Esophagus (tissue), 2 donors: Measurements from ENCODE around the gene MAT2A. TPM values are rescaled to one million over a fixed set of nuclear protein-coding genes. Genes with fewer than 3 reads are reported as not detected.
"Not testable (repeated sequence)": the region's sequence is repeated elsewhere in the genome, so short reads cannot be mapped to it uniquely, and the experiment has no call there.

Experiments
- H3K27ac ChIP-seq, 2 donors: one replicate each; pipeline ENCODE4 v1.5.1; 2013; ENCODE audit warnings: low read depth in 2 of 2, mild to moderate bottlenecking in 2 of 2, inconsistent platforms in 1 of 2, low read length in 1 of 2, moderate library complexity in 1 of 2
- H3K27me3 ChIP-seq, 2 donors: one replicate each; pipeline ENCODE4 v1.6.1; 2013; ENCODE audit warnings: low read length in 2 of 2, control low read depth in 1 of 2, mild to moderate bottlenecking in 1 of 2; ENCODE audit not compliant: insufficient read depth in 2 of 2, control insufficient read depth in 1 of 2
- H3K36me3 ChIP-seq, 2 donors: one replicate each; pipeline ENCODE4 v1.6.1; 2013; ENCODE audit warnings: low read length in 1 of 2; ENCODE audit not compliant: control insufficient read depth in 2 of 2, insufficient read depth in 2 of 2
- H3K4me1 ChIP-seq, 2 donors: one replicate each; pipeline ENCODE4 v1.6.1; 2013; ENCODE audit warnings: low read length in 1 of 2; ENCODE audit not compliant: control insufficient read depth in 2 of 2, insufficient read depth in 2 of 2
- H3K4me3 ChIP-seq, 2 donors: one replicate each; pipeline ENCODE4 v1.5.1; 2013; ENCODE audit warnings: low read length in 2 of 2, mild to moderate bottlenecking in 2 of 2, low read depth in 1 of 2, moderate library complexity in 1 of 2
- H3K9me3 ChIP-seq, 2 donors: one replicate each; pipeline ENCODE4 v1.6.1; 2013; ENCODE audit warnings: mild to moderate bottlenecking in 2 of 2, low read depth in 1 of 2, low read length in 1 of 2, moderate library complexity in 1 of 2; ENCODE audit not compliant: control insufficient read depth in 2 of 2, insufficient read depth in 1 of 2
- WGBS, 2 donors: extraction: QIAGEN DNeasy Blood & Tissue Kit; methylation state at CpG; one replicate each; pipeline ENCODE4 v1.1.7; 2013; 5-methylcytosine and 5-hydroxymethylcytosine counted together
- polyA plus RNA-seq, 2 donors: library from polyadenylated mRNA; stranded (reverse); fragments of 200-250 nt; gene quantifications; one replicate each; pipeline ENCODE4 v1.2.3, GENCODE V29; 2013
- donor health status: healthy with polysubstance abuse.
- donor health status: Bipolar disorder and iron deficiency.

The MAT2A gene
- polyA plus RNA-seq, 2 donors, result 53.9 to 113 TPM

DNA sequence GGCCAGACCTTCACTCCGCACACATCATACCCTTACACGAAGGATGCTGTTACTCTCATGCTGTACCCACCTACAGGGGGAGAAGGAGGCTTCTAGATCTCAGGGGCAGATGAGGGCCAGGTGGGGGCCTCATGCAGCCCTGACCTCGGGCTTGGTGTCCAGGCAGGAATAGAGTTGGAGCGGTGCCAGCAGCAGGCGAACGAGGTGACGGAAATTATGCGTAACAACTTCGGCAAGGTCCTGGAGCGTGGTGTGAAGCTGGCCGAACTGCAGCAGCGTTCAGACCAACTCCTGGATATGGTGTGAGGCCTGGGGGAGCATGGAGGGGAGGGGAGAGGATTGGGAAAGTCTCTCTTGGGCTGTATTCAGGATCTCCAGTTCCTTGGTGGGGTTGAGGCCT, 52.6 kb downstream of the MAT2A start:
- Histone ChIP-seq H3K27me3 (no peaks in the 10 kb centered on the region), H3K9me3 (no peaks in the 10 kb centered on the region), H3K4me3 (no peak overlapping the region), H3K27ac (peak overlapping the region; percentile 86 to 94), H3K36me3 (peaks cover 0 to under 1% of the 10 kb centered on the region in 2 donors), H3K4me1 (peaks cover 4 to 28% of the 10 kb centered on the region in 2 donors)
- 81 to 83% methylated on average over 12 of the region's 12 CpGs for WGBS, 2 donors

DNA sequence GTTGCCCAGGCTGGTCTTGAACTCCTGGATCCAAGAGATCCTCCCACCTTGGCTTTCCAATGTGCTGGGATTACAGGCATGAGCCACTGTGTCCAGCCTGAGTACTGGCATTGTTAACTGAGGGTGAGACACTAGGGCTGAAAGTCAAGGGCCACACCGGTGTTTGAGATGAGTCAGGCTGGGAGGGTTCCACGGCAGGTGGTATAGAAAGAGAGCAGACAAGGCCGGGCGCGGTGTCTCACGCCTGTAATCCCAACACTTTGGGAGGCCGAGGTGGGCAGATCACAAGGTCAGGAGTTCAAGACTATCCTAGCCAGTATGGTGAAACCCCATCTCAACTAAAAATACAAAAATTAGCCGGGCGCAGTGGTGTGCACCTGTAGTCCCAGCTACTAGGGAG, 53.3 kb downstream of the MAT2A start:
- not testable (repeated sequence) for H3K4me3 ChIP-seq, H3K9me3 ChIP-seq, H3K36me3 ChIP-seq, H3K27me3 ChIP-seq
- H3K4me1 ChIP-seq, result peaks cover 7 to 31% of the 10 kb centered on the region in 2 donors
- H3K27ac ChIP-seq, result peak overlapping the region in 1 of 2 donors; percentile 94
- WGBS, 2 donors, result 73 to 77% methylated on average over 9 of the region's 9 CpGs

- no peak overlapping the region for H3K4me3 ChIP-seq
- WGBS, 2 donors, result 47 to 59% methylated on average over 3 of the region's 3 CpGs
- H3K27ac ChIP-seq, result peak overlapping the region in 1 of 2 donors; percentile 6
- H3K9me3 ChIP-seq, result no peaks in the 10 kb centered on the region
- peaks cover 7 to 31% of the 10 kb centered on the region in 2 donors for H3K4me1 ChIP-seq
- peaks cover 6 to 9% of the 10 kb centered on the region in 2 donors for H3K36me3 ChIP-seq
- H3K27me3 ChIP-seq, result no peaks in the 10 kb centered on the region
Measured at GRCh38 chr2:85593023-85593422, 54.1 kb downstream of the MAT2A start.

Other genes with a start within 250 kb of the MAT2A start
- gene TGOLN2, start 211.2 kb upstream of the MAT2A start, polyA plus RNA-seq, result 10 to 100 TPM; 13.1 to 15.1 TPM
- 10 to 100 TPM; 35.3 to 46.2 TPM for gene RETSAT, start 184.6 kb upstream of the MAT2A start, polyA plus RNA-seq
- 10 to 100 TPM in 1 of 2 donors, 1 to 10 TPM in 1; 8.7 to 16.1 TPM for gene ELMOD3, start 184.4 kb upstream of the MAT2A start, polyA plus RNA-seq
- gene CAPG, start 128.8 kb upstream of the MAT2A start, polyA plus RNA-seq, result 100 to 1,000 TPM; 273 to 297 TPM
- under 1 TPM; 0.07 to 0.14 TPM for gene SH2D6, start 120.5 kb upstream of the MAT2A start, polyA plus RNA-seq
- gene GGCX, start 22.3 kb downstream of the MAT2A start, polyA plus RNA-seq, result 10 to 100 TPM; 10.2 to 18.1 TPM
- gene VAMP8, start 38.4 kb downstream of the MAT2A start, polyA plus RNA-seq, result 100 to 1,000 TPM; 337 to 430 TPM
- 10 to 100 TPM; 19.5 to 39.6 TPM for gene VAMP5, start 45.3 kb downstream of the MAT2A start, polyA plus RNA-seq
- 100 to 1,000 TPM; 159 to 189 TPM for gene RNF181, start 56.6 kb downstream of the MAT2A start, polyA plus RNA-seq
- gene TMEM150A, start 63.5 kb downstream of the MAT2A start, polyA plus RNA-seq, result 1 to 10 TPM; 9.3 to 9.9 TPM
- 10 to 100 TPM; 13.8 to 31.7 TPM for gene C2orf68, start 72.9 kb downstream of the MAT2A start, polyA plus RNA-seq
- gene USP39, start 77.0 kb downstream of the MAT2A start, polyA plus RNA-seq, result 10 to 100 TPM; 18.3 to 30.8 TPM
- 1 to 10 TPM in 1 of 2 donors, under 1 TPM in 1; 0.77 to 1.9 TPM for gene SFTPB, start 129.0 kb downstream of the MAT2A start, polyA plus RNA-seq
- 1 to 10 TPM; 1.2 to 1.7 TPM for gene GNLY, start 155.2 kb downstream of the MAT2A start, polyA plus RNA-seq
- gene ATOH8, start 214.8 kb downstream of the MAT2A start, polyA plus RNA-seq, result 1 to 10 TPM; 3.0 to 5.9 TPM